ENCODE results near the gene PTPN3.

GRCh38 chr9:109447329-109448076 lies 50.6 kb downstream of the PTPN3 start:
- no peak for TF ChIP-seq CTCF (conservative IDR thresholded peaks at IDR 0.05)
- TF ChIP-seq ZFX (IDR thresholded peaks at IDR 0.05): no peak

Data from C4-2B (cell line).